Vagina (tissue), 2 donors: Measurements from ENCODE around the gene PCDHA1.

Source experiments
- CTCF ChIP-seq, 3 experiments: fragments of 450-650 bp in 2 of 3; fragments of 200-600 bp in 1 of 3; sonication (generic) in 1 of 3; IDR thresholded peaks; one replicate each; pipeline ENCODE4 v1.5.1; 2017 to 2019; ENCODE audit warnings: antibody characterized with exemption in 3 of 3, mild to moderate bottlenecking in 2 of 3, moderate library complexity in 2 of 3
- POLR2A ChIP-seq, 2 donors: fragments of 450-650 bp; IDR thresholded peaks; one replicate each; pipeline ENCODE4 v1.6.1; 2017; ENCODE audit warnings: antibody characterized with exemption in 2 of 2, mild to moderate bottlenecking in 2 of 2, moderate library complexity in 2 of 2
- POLR2AphosphoS5 ChIP-seq, 2 donors: sonication (generic); formaldehyde crosslinking; IDR thresholded peaks; one replicate each; pipeline ENCODE4 v1.9.0; 2017; ENCODE audit warnings: antibody characterized with exemption in 2 of 2, mild to moderate bottlenecking in 2 of 2, low read depth in 1 of 2; ENCODE audit not compliant: insufficient read depth in 1 of 2

- TF ChIP-seq CTCF (IDR thresholded peaks at IDR 0.05) (no peak), POLR2AphosphoS5 (IDR thresholded peaks at IDR 0.05; ENCODE audit: insufficient read depth in 1 of 2, low read depth in 1 of 2) (no peak), POLR2A (IDR thresholded peaks at IDR 0.05) (no peak)
Observed at GRCh38 chr5:140791089-140791488, 5.1 kb downstream of the PCDHA1 start.
